Osteocyte (in vitro differentiated cells): Measurements from ENCODE around the gene APBB2. TPM values are rescaled to one million over a fixed set of nuclear protein-coding genes. Genes with fewer than 3 reads are reported as not detected.

Experiments
- DNase-seq: peaks from one replicate; pipeline ENCODE4 v3.0.0; 2021; ENCODE audit warnings: mixed read lengths; ENCODE audit not compliant: unreplicated experiment; ENCODE audit errors: extremely low spot score
- H3K27ac Mint-ChIP-seq: one replicate; pipeline ENCODE4 v1.8.0; 2021; ENCODE audit warnings: mild to moderate bottlenecking, mixed read lengths; ENCODE audit not compliant: unreplicated experiment
- H3K27me3 Mint-ChIP-seq: one replicate; pipeline ENCODE4 v1.8.0; 2021; ENCODE audit warnings: mixed read lengths; ENCODE audit not compliant: unreplicated experiment
- H3K36me3 Mint-ChIP-seq: one replicate; pipeline ENCODE4 v1.8.0; 2021; ENCODE audit warnings: mixed read lengths; ENCODE audit not compliant: unreplicated experiment
- H3K4me1 Mint-ChIP-seq: one replicate; pipeline ENCODE4 v1.8.0; 2021; ENCODE audit warnings: mixed read lengths; ENCODE audit not compliant: unreplicated experiment
- H3K4me3 Mint-ChIP-seq: one replicate; pipeline ENCODE4 v1.8.0; 2021; ENCODE audit warnings: mild to moderate bottlenecking, moderate library complexity, mixed read lengths; ENCODE audit not compliant: unreplicated experiment
- H3K9me3 Mint-ChIP-seq: one replicate; pipeline ENCODE4 v1.8.0; 2021; ENCODE audit warnings: mixed read lengths; ENCODE audit not compliant: unreplicated experiment
- total RNA-seq: library from RNA; stranded (reverse); gene quantifications from 2 replicates; pipeline ENCODE4 v1.2.1, GENCODE V29; 2021
- TF ChIP-seq, protein P1 (sequence below): fragments of 200-600 bp; sonication (generic); IDR thresholded peaks from 2 replicates; pipeline ENCODE4 v1.5.0; 2021; ENCODE audit warnings: antibody characterized with exemption, mild to moderate bottlenecking, moderate library complexity

Gene APBB2
- total RNA-seq, 1 donor from 2014 or later, result 56.2 TPM

DNA sequence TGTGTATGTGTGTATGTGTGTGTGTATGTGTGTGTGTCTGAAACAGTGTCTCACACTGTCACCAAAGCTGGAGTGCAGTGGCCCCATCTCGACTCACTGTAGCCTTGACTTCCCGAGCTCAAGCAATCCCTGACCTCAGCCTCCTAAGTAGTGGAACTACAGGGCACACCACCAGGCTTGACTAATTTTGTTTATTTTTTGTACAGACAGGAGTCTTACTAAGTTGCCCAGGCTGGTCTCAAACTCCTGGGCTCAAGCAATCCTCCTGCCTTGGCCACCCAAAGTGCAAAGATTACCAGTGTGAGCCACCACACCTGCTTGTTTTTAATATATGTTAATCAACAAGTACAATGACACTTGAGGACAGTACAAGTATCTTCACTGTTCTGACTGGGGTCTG is 92.4 kb downstream of the APBB2 start:
- Mint-ChIP-seq H3K9me3 (no peaks in the 10 kb centered on the region), H3K27ac (no peak overlapping the region), H3K4me1 (peaks cover 43% of the 10 kb centered on the region), H3K4me3 (no peak overlapping the region), H3K27me3 (no peaks in the 10 kb centered on the region), H3K36me3 (peaks cover 7% of the 10 kb centered on the region)
- no peak for DNase-seq
- TF ChIP-seq, protein P1, sequence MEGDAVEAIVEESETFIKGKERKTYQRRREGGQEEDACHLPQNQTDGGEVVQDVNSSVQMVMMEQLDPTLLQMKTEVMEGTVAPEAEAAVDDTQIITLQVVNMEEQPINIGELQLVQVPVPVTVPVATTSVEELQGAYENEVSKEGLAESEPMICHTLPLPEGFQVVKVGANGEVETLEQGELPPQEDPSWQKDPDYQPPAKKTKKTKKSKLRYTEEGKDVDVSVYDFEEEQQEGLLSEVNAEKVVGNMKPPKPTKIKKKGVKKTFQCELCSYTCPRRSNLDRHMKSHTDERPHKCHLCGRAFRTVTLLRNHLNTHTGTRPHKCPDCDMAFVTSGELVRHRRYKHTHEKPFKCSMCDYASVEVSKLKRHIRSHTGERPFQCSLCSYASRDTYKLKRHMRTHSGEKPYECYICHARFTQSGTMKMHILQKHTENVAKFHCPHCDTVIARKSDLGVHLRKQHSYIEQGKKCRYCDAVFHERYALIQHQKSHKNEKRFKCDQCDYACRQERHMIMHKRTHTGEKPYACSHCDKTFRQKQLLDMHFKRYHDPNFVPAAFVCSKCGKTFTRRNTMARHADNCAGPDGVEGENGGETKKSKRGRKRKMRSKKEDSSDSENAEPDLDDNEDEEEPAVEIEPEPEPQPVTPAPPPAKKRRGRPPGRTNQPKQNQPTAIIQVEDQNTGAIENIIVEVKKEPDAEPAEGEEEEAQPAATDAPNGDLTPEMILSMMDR, result no peak

DNA sequence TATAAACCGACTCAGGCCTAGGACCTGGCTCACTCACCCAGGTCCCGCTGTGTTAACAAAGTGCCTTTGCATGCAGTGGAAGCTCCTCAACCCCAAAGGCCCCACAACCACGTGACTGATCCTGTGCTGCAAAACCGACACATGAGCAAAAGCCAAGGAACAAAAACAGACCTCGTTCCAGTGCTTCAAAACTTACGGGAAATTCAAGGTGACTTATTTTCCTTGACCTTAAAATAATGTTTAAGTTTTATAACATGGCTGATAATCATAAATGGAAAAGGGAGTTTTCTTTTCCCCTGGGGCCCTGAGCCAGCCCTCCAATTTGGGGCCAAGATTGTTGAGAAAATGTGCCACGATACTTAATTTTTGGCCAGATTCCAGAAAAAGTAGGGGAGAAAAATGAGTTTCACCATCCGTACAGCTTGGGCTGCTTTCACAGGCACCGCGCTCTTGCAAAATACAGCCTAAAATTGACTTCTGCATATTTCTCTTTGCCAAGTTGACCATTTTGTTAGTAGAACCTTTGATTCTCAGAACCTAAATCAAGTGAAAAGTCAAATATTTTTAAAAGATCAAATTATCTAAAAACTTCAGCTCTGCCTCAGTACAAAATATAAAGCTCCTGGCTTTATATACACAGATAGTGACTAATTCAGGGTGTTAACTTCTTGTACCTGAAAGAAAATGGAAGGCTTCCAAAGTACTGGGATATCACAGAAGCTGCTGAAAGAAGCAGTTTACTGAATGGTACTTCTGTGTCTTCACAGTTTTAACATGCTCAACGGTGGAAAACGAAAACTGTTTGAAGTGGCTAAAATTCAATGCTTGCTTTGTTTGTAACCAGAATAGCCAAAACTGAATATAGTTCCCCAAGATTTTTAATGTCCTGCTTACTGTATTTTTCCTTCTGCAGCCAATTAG is 93.8 kb downstream of the APBB2 start:
- DNase-seq, result no peak
- Mint-ChIP-seq H3K4me1 (peaks cover 31% of the 10 kb centered on the region), H3K9me3 (peaks cover 3% of the 10 kb centered on the region), H3K27me3 (no peaks in the 10 kb centered on the region), H3K36me3 (peaks cover 14% of the 10 kb centered on the region), H3K4me3 (no peak overlapping the region), H3K27ac (peak overlapping the region; percentile 33)
- TF ChIP-seq, protein P1, result no peak

DNA sequence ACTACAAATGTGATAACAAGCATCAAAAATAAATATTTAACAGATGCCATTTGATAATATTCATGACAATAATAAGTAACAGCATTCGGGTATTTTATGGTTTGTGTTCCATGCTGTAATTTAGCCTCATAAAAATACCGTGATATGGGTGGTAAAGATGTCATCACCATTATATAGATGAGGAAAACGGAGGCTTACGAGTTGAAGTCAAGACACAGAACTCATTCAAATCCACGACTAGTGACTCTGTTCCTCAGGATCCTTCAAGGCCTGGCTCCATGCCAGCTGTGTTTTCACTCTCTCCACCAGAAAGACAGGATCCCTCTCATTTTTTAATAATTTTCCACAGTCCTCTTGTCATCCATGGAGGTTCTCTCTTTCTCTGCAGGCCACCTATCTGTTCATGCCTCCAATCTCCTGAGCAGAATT is 94.5 kb downstream of the APBB2 start:
- peak overlapping the region; percentile 33 for H3K27ac Mint-ChIP-seq
- H3K4me1 Mint-ChIP-seq, result peaks cover 24% of the 10 kb centered on the region
- H3K36me3 Mint-ChIP-seq, result peaks cover 19% of the 10 kb centered on the region
- H3K9me3 Mint-ChIP-seq, result peaks cover 10% of the 10 kb centered on the region
- no peak overlapping the region for H3K4me3 Mint-ChIP-seq
- DNase-seq, result no peak
- no peaks in the 10 kb centered on the region for H3K27me3 Mint-ChIP-seq
- TF ChIP-seq, protein P1, result no peak

DNA sequence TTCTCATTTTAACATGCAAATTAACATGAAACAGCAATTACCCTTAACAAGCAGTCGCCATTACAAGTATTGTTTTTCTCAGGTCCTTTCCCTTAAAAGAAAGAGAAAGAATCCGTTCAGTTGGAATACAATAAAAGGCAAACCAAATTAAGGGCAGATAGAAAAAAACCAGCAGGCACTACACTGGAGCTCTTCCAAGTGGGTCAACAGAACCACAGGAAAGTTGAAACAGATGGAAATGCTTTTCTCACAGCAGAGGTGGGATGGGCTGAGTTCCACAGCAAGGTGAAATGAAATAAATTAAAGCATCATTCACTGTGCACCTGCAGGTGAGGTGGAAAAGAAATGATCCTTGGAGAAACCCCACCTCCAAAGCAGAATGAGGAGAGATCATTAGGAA is 102.6 kb downstream of the APBB2 start:
- Mint-ChIP-seq H3K27me3 (no peaks in the 10 kb centered on the region), H3K4me3 (no peak overlapping the region), H3K9me3 (peaks cover 15% of the 10 kb centered on the region), H3K27ac (no peak overlapping the region), H3K36me3 (peaks cover 15% of the 10 kb centered on the region), H3K4me1 (no peaks in the 10 kb centered on the region)
- TF ChIP-seq, protein P1, result no peak
- no peak for DNase-seq

DNA sequence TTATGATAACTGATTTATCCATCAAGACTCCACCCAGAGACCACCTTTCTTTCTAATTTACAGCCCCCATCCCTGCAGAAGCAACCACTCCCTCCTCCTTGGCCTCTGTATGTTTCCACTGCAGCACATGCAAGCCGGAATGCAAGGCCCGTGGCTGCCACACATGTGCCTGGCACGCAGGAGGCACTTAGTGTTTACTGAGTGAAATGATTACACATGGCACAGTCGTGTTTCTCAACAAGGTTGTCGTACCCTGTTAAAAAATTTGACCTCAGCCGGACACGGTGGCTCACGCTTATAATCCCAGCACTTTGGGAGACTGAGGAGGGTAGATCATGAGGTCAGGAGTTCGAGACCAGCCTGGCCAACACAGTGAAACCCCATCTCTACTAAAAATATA is 104.3 kb downstream of the APBB2 start:
- H3K27me3 Mint-ChIP-seq, result no peaks in the 10 kb centered on the region
- H3K9me3 Mint-ChIP-seq, result peaks cover 7% of the 10 kb centered on the region
- DNase-seq, result no peak
- H3K4me1 Mint-ChIP-seq, result no peaks in the 10 kb centered on the region
- TF ChIP-seq, protein P1, result no peak
- H3K36me3 Mint-ChIP-seq, result peaks cover 6% of the 10 kb centered on the region
- no peak overlapping the region for H3K4me3 Mint-ChIP-seq
- H3K27ac Mint-ChIP-seq, result no peak overlapping the region
